Osteoblast (primary cell): Measurements from ENCODE around the gene PHYKPL. TPM values are rescaled to one million over a fixed set of nuclear protein-coding genes. Genes with fewer than 3 reads are reported as not detected.

Experiments
- DNase-seq: peaks from one replicate; pipeline ENCODE4 v3.0.0; 2011; ENCODE audit warnings: low spot score, mixed read lengths; ENCODE audit not compliant: insufficient read length; ENCODE audit errors: missing footprints
- H2AFZ ChIP-seq: 2 replicates; pipeline ENCODE4 v1.6.0; 2011; ENCODE audit warnings: mild to moderate bottlenecking, low read length
- H3K27ac ChIP-seq: 2 replicates; pipeline ENCODE4 v1.5.1; 2011; ENCODE audit warnings: mild to moderate bottlenecking, low read depth, low read length, moderate library complexity
- H3K27me3 ChIP-seq: 2 replicates; pipeline ENCODE4 v1.6.0; 2012; ENCODE audit warnings: mild to moderate bottlenecking, control low read depth, inconsistent platforms, low read length, moderate library complexity; ENCODE audit not compliant: insufficient read depth
- H3K36me3 ChIP-seq: 2 replicates; pipeline ENCODE4 v1.5.1; 2011; ENCODE audit warnings: mild to moderate bottlenecking, low read length, control low read depth, moderate library complexity; ENCODE audit not compliant: insufficient read depth
- H3K4me1 ChIP-seq: 2 replicates; pipeline ENCODE4 v1.5.1; 2011; ENCODE audit warnings: mild to moderate bottlenecking, low read length, control low read depth, moderate library complexity; ENCODE audit not compliant: insufficient read depth
- H3K4me2 ChIP-seq: 2 replicates; pipeline ENCODE4 v1.6.0; 2011; ENCODE audit warnings: mild to moderate bottlenecking, low read length; ENCODE audit not compliant: insufficient read depth
- H3K4me3 ChIP-seq: fragments of 200-600 bp; sonication (generic); 3 replicates; pipeline ENCODE4 v1.5.1; 2012; ENCODE audit warnings: mild to moderate bottlenecking, low read length, inconsistent platforms; ENCODE audit not compliant: insufficient read depth
- H3K79me2 ChIP-seq: 2 replicates; pipeline ENCODE4 v1.6.0; 2012; ENCODE audit warnings: mild to moderate bottlenecking, low read length, control low read depth, inconsistent platforms; ENCODE audit not compliant: insufficient read depth
- H3K9me3 ChIP-seq: 2 replicates; pipeline ENCODE4 v1.5.1; 2011; ENCODE audit warnings: low read depth, low read length, control low read depth
- H4K20me1 ChIP-seq: 2 replicates; pipeline ENCODE4 v1.6.0; 2012; ENCODE audit warnings: mild to moderate bottlenecking, low read length, control low read depth; ENCODE audit not compliant: insufficient read depth
- total RNA-seq: library from RNA; depleted of rRNA; stranded (reverse); fragments of >200 nt; gene quantifications from 2 replicates; pipeline ENCODE4 v1.2.3, GENCODE V29; 2012
- TF ChIP-seq, protein P1 (sequence below): IDR thresholded peaks from 2 replicates; pipeline ENCODE4 v1.5.1; 2011; ENCODE audit warnings: mild to moderate bottlenecking, low read depth, low read length, moderate library complexity; ENCODE audit errors: extremely low read depth

PHYKPL gene
- total RNA-seq, 1 donor, result 35.1 TPM

- H3K27me3 ChIP-seq, result no peaks in the 10 kb centered on the region
- no peak overlapping the region for H3K4me2 ChIP-seq
- no peaks in the 10 kb centered on the region for H4K20me1 ChIP-seq
- H3K27ac ChIP-seq, result no peak overlapping the region
- H3K36me3 ChIP-seq, result no peaks in the 10 kb centered on the region
- TF ChIP-seq, protein P1, sequence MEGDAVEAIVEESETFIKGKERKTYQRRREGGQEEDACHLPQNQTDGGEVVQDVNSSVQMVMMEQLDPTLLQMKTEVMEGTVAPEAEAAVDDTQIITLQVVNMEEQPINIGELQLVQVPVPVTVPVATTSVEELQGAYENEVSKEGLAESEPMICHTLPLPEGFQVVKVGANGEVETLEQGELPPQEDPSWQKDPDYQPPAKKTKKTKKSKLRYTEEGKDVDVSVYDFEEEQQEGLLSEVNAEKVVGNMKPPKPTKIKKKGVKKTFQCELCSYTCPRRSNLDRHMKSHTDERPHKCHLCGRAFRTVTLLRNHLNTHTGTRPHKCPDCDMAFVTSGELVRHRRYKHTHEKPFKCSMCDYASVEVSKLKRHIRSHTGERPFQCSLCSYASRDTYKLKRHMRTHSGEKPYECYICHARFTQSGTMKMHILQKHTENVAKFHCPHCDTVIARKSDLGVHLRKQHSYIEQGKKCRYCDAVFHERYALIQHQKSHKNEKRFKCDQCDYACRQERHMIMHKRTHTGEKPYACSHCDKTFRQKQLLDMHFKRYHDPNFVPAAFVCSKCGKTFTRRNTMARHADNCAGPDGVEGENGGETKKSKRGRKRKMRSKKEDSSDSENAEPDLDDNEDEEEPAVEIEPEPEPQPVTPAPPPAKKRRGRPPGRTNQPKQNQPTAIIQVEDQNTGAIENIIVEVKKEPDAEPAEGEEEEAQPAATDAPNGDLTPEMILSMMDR, result no peak
- DNase-seq, result no peak
- H3K79me2 ChIP-seq, result no peaks in the 10 kb centered on the region
- H3K4me3 ChIP-seq, result no peak overlapping the region
- no peaks in the 10 kb centered on the region for H3K9me3 ChIP-seq
- H2AFZ ChIP-seq, result no peak overlapping the region
- no peaks in the 10 kb centered on the region for H3K4me1 ChIP-seq
Measured at GRCh38 chr5:178264044-178264443, 31.4 kb upstream of the PHYKPL start.

DNA sequence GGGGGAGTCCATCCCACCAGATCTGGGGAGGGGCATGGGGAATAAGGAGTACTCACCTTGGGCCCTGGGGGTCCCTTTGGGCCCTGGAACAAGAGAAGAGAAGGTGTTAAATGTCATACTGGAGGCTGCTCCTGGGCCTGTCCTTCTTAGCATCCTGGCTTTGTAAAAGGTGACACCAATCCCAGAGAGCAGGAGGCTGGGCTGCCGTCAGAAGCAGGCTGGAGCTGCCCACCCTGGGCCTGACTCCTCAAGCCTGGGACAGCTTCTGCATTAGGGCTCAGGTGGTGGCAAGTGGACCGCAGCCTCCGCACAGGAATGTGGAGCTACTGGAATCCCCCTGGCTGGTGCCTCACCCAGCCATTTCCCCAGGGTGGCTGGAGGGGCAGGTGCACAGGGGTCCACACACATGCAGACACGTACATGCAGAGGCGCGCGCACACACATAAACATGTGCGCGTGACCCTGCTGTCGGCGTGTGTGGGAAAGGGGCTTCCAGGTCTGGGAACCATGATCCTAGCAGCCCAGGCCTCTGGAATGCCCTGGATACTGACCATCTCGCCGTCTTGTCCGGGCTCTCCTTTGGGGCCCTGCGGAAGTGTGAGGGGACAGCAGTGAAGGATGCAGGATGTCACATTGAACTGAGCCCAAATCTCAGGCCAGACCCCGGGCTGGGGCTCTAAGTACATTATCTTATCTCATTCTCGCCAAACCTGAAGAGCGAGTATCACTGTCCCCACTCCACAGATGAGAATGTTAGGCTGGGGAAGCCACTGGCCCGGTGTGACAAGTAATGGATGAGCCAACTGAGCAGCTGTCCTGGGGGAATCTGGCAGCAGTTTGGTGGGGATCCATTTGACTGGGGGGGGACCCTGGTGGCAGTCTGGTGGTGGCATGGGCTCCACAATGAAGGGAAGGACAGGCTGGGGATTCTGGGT, 29.3 kb upstream of the PHYKPL start:
- TF ChIP-seq, protein P1, result no peak
- Histone ChIP-seq H3K4me3 (no peak overlapping the region), H4K20me1 (no peaks in the 10 kb centered on the region)

DNA sequence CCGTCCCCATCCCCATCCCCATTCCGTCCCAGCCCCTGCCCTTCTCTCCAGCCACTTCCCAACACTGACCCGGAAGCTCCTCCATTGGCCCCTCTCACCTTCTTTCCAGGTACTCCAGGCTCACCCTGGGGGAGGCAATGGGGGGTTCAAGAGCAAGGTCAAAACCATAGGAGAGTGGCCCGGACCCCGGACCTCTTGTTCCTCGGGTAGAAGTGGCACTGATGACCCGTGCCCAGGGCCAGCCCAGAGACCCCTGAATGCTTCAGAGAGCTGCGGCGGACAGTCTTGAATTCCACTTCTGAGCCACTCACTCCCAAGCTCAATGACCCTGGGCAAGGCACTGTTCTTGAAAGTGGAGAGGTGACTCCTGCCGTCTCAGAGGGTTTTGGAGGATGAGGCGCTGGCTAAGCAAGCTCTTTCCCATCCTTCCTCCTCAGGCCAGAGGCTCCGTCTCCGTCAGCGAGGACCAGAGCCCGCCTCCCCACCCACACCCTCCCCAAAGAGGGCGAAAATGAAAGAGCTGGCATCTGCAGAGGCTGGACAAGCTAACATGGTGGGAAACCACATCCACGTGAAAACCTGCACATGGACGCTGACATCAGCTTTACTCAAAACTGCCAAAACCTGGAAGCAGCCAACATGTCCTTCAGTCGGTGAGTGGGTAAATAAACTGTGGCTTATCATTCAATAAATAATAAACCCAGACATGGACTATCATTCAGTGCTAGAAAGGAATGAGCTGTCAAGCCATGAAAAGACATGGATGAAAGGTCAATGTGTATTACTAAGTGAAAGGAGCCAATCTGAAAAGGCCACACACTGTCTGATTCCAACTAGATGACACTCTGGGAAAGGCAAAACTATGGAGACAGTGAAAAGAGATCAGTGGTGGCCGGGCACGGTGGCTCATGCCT, 27.3 kb upstream of the PHYKPL start:
- no peak for DNase-seq
- Histone ChIP-seq H3K27ac (no peak overlapping the region), H3K4me2 (no peak overlapping the region), H3K79me2 (no peaks in the 10 kb centered on the region), H3K9me3 (no peaks in the 10 kb centered on the region), H3K27me3 (no peaks in the 10 kb centered on the region), H3K4me3 (no peak overlapping the region), H4K20me1 (no peaks in the 10 kb centered on the region), H2AFZ (no peak overlapping the region), H3K36me3 (no peaks in the 10 kb centered on the region), H3K4me1 (no peaks in the 10 kb centered on the region)
- TF ChIP-seq, protein P1, result no peak

More for the DNA sequence above, 29.3 kb upstream of the PHYKPL start:
- Histone ChIP-seq H3K4me1 (no peaks in the 10 kb centered on the region), H3K4me2 (no peak overlapping the region), H3K79me2 (no peaks in the 10 kb centered on the region), H3K27me3 (no peaks in the 10 kb centered on the region), H2AFZ (no peak overlapping the region), H3K36me3 (no peaks in the 10 kb centered on the region), H3K27ac (no peak overlapping the region), H3K9me3 (no peaks in the 10 kb centered on the region)
- DNase-seq, result no peak
